Right ventricle myocardium inferior (tissue), 1 donor: ENCODE measurements around the gene FAM181B. TPM values are rescaled to one million over a fixed set of nuclear protein-coding genes. Genes with fewer than 3 reads are reported as not detected.

Experiments
- ATAC-seq: fragments of 200-7000 bp; cut with Tn5 transposase; one replicate; pipeline ENCODE4 v1.9.1; 2020; ENCODE audit warnings: mild to moderate bottlenecking, moderate library complexity
- DNase-seq: peaks from one replicate; pipeline ENCODE4 v3.0.0; 2021; ENCODE audit errors: missing footprints
- intact Hi-C: fragments of 100-400 bp; cut with DNase I; formaldehyde crosslinking; loops from one replicate; pipeline ENCODE4 v1.11.0; 2022
- long read RNA-seq: library from polyadenylated mRNA; unstranded; transcript quantifications from one replicate; pipeline ENCODE4 v2.0.0, GENCODE V29; 2021
- total RNA-seq: library from RNA; stranded (reverse); fragmentation: NEBNext Ultra II Directional; extraction: Animal tissue kit (Norgen Biotek cat#: 25700); gene quantifications from one replicate; pipeline ENCODE4 v1.2.1, GENCODE V29; 2021
- donor health status: DM: no; HTN: yes; CAD: no; lungs with severe emphysema.

The FAM181B gene
- 0.08 TPM for total RNA-seq
- long read RNA-seq: 0 reads

GRCh38 chr11:82733444-82734119 lies at the start of gene FAM181B:
Gene FAM181B (minus strand): TSS chr11:82733864. CDS start chr11:82733729, 135 bp downstream.
- intact Hi-C loops: no loop called here

DNA sequence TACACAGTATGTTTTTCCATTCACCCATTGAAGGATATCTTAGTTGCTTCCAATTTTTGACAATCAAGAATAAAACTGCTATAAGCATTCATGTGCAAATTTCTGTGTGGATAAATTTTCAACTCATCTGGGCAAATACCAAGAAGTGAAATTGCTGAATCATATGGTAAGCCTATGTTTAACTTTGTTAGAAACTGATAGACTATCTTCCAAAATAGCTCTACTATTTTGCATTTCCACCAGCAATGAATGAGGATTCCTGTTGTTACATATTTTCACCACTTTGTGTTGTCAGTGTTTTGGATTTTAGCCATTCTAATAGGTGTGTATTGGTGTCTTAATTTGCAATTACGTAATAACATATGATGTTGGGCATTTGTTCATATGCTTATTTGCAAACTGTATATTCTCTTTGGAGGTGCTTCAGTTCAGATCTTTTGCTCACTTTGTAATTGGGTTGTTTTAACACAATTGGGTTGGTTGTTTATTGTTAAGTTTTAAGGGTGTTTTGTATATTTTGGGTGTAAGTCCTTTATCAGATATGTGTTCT lies 49.2 kb upstream of the FAM181B start:
- intact Hi-C loops: no loop called here
- no peak for ATAC-seq
- no peak for DNase-seq

More at GRCh38 chr11:82733444-82734119, at the start of gene FAM181B:
- ATAC-seq: peak; percentile 74
- DNase-seq: peak; percentile 84

GRCh38 chr11:82778776-82779175 lies 45.1 kb upstream of the FAM181B start:
- ATAC-seq (no peak), DNase-seq (no peak)
- intact Hi-C loops: no loop called here

DNA sequence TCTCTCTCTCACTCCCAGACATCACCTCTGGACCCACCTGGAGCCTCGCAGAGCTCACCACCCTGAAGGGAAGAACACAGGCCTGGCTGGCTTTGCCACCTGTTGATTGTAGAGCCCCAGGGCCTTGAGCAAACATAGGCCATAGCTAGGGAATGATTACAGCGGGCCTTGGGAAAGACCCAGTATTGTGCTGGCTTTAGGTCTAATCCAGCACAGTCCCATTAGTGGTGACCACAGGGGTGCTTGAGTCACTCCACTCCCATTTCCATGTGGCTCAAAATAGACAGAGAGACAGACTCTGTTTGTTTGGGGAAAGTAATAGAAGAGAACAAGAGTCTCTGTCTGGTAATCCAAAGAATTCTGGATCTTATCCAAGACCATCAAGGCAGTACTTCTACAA lies 42.7 kb upstream of the FAM181B start:
- DNase-seq: no peak
- intact Hi-C loops: no loop called here
- ATAC-seq: no peak

GRCh38 chr11:82775736-82776346 lies 42.2 kb upstream of the FAM181B start:
- ATAC-seq: no peak
- DNase-seq: no peak
- intact Hi-C loops: no loop called here

GRCh38 chr11:82775218-82775617 lies 41.6 kb upstream of the FAM181B start:
- no peak for DNase-seq
- intact Hi-C loops: no loop called here
- ATAC-seq: no peak

- ATAC-seq (no peak), DNase-seq (no peak)
- intact Hi-C loops: no loop called here
Measured at GRCh38 chr11:82771781-82772180, 38.1 kb upstream of the FAM181B start.

DNA sequence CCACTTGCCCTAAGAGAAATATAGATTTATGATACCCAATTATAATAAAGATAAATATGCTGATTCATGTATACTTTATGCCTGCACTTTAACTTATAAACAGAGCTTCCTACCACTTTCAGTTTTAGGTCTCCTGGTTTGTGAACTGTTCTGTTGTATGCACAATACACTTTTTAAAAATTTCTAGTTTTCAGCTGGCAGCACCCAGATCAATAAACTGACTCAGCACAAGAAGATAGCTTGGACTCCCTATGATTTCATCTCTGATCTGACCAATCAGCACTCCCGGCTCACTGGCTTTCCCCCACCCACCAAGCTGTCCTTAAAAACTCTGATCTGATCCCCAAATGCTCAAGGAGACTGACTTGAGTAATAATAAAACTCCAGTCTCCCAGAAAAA lies 33.5 kb upstream of the FAM181B start:
- DNase-seq (no peak), ATAC-seq (no peak)
- intact Hi-C loops: no loop called here

- intact Hi-C loops: no loop called here
- DNase-seq: peak; percentile 48
- no peak for ATAC-seq
Measured at GRCh38 chr11:82765466-82766034, 31.9 kb upstream of the FAM181B start.

DNA sequence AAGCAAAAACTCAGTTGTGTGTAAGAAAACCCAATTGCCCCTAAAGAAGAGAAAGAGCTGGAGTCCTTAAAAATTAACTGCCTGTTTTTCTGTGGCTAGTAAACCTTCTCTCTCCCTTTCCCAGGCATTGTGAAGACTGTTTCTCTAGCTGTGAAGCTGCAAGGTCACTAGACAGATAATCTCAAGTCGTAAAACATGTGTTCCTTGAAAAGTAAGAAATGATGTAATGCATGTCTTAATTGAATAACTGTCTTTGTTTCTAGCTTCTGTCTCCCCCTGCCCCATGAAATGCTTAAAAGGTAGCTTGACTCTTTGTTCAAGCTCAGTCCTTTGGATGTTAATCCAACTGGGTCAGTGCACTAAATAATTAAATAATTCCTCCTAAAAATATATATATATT lies 29.5 kb upstream of the FAM181B start:
- DNase-seq (no peak), ATAC-seq (no peak)
- intact Hi-C loops: no loop called here

DNA sequence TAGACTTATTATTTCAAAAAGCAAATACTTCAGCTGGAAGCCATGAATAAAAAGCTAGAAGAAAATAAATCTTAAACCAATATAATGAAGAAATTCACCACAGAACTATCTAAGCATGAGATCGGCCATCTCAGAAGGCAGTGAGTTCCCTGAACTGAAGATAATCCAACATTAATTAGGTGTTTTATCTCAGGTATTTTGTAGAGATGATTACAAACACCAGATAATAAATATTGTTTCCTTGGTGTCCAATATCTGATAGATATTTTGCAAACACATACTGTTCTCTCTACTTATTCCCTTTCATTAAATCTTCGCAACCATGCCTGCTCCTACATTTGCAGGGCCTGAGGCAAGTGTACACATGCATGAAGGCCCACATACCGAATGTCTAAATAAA lies 26.0 kb upstream of the FAM181B start:
- DNase-seq (no peak), ATAC-seq (no peak)
- intact Hi-C loops: no loop called here

DNA sequence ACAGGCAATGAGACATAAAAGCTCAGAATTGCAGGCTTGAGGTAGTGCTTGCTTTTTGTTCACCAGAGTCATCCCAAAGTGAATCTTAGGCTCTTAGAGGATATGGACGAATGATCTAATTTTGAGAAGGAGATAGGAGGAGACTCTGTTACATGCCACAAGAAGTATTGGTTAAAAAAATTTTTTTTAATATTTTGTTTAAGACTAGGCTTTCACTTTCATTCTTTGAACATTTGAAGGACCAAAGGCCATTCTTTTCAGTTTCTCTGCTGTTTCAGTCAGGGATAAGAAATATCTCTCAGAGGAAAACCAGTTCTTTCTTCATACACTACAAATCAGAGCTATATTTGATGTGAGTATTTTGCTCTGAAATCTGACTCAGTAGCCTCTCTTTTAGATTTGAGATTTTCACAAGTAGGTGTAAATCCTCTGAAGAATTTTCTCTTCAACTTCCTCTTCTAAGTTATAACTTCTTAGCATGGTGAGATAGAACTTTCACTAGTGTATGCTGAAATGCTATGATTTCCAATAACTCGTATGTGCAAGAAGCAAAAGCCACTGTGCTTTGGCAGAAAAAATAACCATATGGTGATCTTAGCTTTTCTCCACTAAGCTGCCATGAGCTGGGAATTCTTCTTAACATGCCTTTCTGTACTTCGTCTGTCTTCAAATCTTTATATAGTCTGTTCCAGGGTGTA lies 24.1 kb upstream of the FAM181B start:
- DNase-seq (no peak), ATAC-seq (no peak)
- intact Hi-C loops: no loop called here

- intact Hi-C loops: no loop called here
- ATAC-seq (no peak), DNase-seq (peak; percentile 20)
Measured at GRCh38 chr11:82756765-82757639, 23.3 kb upstream of the FAM181B start.

GRCh38 chr11:82754410-82754809 lies 20.7 kb upstream of the FAM181B start:
- ATAC-seq (no peak), DNase-seq (no peak)
- intact Hi-C loops: no loop called here

DNA sequence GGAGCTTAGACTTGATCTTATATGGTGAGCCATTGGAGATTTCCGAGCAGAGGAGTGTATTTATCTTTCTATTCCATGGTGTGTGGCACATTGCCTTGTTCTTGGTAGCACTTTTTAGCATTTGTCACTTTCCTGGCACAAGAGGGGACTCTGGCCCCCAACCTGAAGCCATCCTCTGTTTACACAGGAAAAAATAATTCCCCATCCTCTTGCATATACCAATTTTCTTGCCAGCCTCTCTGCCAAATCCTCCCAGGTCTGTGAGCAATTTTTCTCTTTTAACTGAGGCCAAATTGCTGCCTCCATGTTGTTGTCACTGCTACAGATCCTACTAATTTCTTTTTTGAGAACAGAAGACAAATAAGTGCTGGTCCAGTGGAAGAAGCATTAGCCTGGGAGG lies 20.3 kb upstream of the FAM181B start:
- intact Hi-C loops: no loop called here
- DNase-seq (no peak), ATAC-seq (no peak)

- no peak for ATAC-seq
- intact Hi-C loops: no loop called here
- DNase-seq: no peak
Measured at GRCh38 chr11:82752801-82753200, 19.1 kb upstream of the FAM181B start.

GRCh38 chr11:82750643-82751139 lies 17.0 kb upstream of the FAM181B start:
- intact Hi-C loops: no loop called here
- ATAC-seq (no peak), DNase-seq (no peak)

- intact Hi-C loops: no loop called here
- DNase-seq: peak; percentile 53
- no peak for ATAC-seq
Measured at GRCh38 chr11:82747471-82747870, 13.8 kb upstream of the FAM181B start.
